ENCODE measurements around the gene SUPT4H1.

Gene SUPT4H1

GRCh38 chr17:58375256-58375655 is 23.3 kb upstream of the SUPT4H1 start:
- no peak for DNase-seq (ENCODE audit: low spot score)
- TF ChIP-seq, protein P1, sequence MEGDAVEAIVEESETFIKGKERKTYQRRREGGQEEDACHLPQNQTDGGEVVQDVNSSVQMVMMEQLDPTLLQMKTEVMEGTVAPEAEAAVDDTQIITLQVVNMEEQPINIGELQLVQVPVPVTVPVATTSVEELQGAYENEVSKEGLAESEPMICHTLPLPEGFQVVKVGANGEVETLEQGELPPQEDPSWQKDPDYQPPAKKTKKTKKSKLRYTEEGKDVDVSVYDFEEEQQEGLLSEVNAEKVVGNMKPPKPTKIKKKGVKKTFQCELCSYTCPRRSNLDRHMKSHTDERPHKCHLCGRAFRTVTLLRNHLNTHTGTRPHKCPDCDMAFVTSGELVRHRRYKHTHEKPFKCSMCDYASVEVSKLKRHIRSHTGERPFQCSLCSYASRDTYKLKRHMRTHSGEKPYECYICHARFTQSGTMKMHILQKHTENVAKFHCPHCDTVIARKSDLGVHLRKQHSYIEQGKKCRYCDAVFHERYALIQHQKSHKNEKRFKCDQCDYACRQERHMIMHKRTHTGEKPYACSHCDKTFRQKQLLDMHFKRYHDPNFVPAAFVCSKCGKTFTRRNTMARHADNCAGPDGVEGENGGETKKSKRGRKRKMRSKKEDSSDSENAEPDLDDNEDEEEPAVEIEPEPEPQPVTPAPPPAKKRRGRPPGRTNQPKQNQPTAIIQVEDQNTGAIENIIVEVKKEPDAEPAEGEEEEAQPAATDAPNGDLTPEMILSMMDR (IDR thresholded peaks at IDR 0.05; ENCODE audit: poor library complexity, severe bottlenecking), result no peak
- Histone ChIP-seq H3K36me3 (ENCODE audit: low read depth) (no peaks in the 10 kb centered on the region), H3K27ac (ENCODE audit: poor library complexity, severe bottlenecking) (no peak overlapping the region), H3K4me1 (ENCODE audit: insufficient read depth, poor library complexity, severe bottlenecking) (peaks cover 4% of the 10 kb centered on the region), H3K4me3 (ENCODE audit: severe bottlenecking) (no peak overlapping the region), H3K27me3 (ENCODE audit: insufficient read depth, poor library complexity, severe bottlenecking) (no peaks in the 10 kb centered on the region), H3K9me3 (ENCODE audit: severe bottlenecking) (no peaks in the 10 kb centered on the region)
- ATAC-seq (ENCODE audit: low read depth), result no peak

DNA sequence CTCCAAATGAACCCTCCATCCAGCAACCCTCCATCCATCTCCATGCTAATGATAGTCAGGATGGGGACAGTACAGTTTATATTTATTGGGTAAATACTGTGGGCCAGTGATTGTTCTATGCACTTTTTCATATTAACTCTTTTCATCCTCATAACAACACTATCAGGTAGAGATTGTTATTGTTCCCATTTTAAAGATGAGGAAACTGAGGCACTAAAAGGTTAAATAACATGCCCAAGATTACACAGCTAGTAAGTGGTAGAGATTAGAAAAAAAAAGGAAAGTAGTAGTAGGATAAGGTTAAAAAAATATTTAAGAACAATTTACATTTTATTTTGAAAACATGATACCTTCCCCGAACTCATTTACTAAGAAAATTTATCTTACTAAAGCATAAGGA is 21.9 kb upstream of the SUPT4H1 start:
- peaks cover 4% of the 10 kb centered on the region for H3K4me1 ChIP-seq (ENCODE audit: insufficient read depth, poor library complexity, severe bottlenecking)
- DNase-seq (ENCODE audit: low spot score) (no peak), ATAC-seq (ENCODE audit: low read depth) (no peak)
- H3K36me3 ChIP-seq (ENCODE audit: low read depth), result no peaks in the 10 kb centered on the region
- no peak overlapping the region for H3K4me3 ChIP-seq (ENCODE audit: severe bottlenecking)
- no peaks in the 10 kb centered on the region for H3K27me3 ChIP-seq (ENCODE audit: insufficient read depth, poor library complexity, severe bottlenecking)
- H3K27ac ChIP-seq (ENCODE audit: poor library complexity, severe bottlenecking), result no peak overlapping the region
- no peaks in the 10 kb centered on the region for H3K9me3 ChIP-seq (ENCODE audit: severe bottlenecking)
- TF ChIP-seq, protein P1 (IDR thresholded peaks at IDR 0.05; ENCODE audit: poor library complexity, severe bottlenecking), result no peak

GRCh38 chr17:58373003-58373402 is 21.0 kb upstream of the SUPT4H1 start:
- H3K36me3 ChIP-seq (ENCODE audit: low read depth), result no peaks in the 10 kb centered on the region
- TF ChIP-seq, protein P1 (IDR thresholded peaks at IDR 0.05; ENCODE audit: poor library complexity, severe bottlenecking), result no peak
- H3K4me3 ChIP-seq (ENCODE audit: severe bottlenecking), result no peak overlapping the region
- no peak overlapping the region for H3K27ac ChIP-seq (ENCODE audit: poor library complexity, severe bottlenecking)
- peaks cover 3% of the 10 kb centered on the region for H3K4me1 ChIP-seq (ENCODE audit: insufficient read depth, poor library complexity, severe bottlenecking)
- DNase-seq (ENCODE audit: low spot score), result no peak
- no peak for ATAC-seq (ENCODE audit: low read depth)
- no peaks in the 10 kb centered on the region for H3K9me3 ChIP-seq (ENCODE audit: severe bottlenecking)
- H3K27me3 ChIP-seq (ENCODE audit: insufficient read depth, poor library complexity, severe bottlenecking), result no peaks in the 10 kb centered on the region

- no peaks in the 10 kb centered on the region for H3K36me3 ChIP-seq (ENCODE audit: low read depth)
- H3K4me1 ChIP-seq (ENCODE audit: insufficient read depth, poor library complexity, severe bottlenecking), result no peaks in the 10 kb centered on the region
- no peaks in the 10 kb centered on the region for H3K27me3 ChIP-seq (ENCODE audit: insufficient read depth, poor library complexity, severe bottlenecking)
- TF ChIP-seq, protein P1 (IDR thresholded peaks at IDR 0.05; ENCODE audit: poor library complexity, severe bottlenecking), result no peak
- DNase-seq (ENCODE audit: low spot score) (no peak), ATAC-seq (ENCODE audit: low read depth) (no peak)
- no peak overlapping the region for H3K4me3 ChIP-seq (ENCODE audit: severe bottlenecking)
- H3K9me3 ChIP-seq (ENCODE audit: severe bottlenecking), result no peaks in the 10 kb centered on the region
- no peak overlapping the region for H3K27ac ChIP-seq (ENCODE audit: poor library complexity, severe bottlenecking)
Observed at GRCh38 chr17:58371300-58371950, 19.4 kb upstream of the SUPT4H1 start.

DNA sequence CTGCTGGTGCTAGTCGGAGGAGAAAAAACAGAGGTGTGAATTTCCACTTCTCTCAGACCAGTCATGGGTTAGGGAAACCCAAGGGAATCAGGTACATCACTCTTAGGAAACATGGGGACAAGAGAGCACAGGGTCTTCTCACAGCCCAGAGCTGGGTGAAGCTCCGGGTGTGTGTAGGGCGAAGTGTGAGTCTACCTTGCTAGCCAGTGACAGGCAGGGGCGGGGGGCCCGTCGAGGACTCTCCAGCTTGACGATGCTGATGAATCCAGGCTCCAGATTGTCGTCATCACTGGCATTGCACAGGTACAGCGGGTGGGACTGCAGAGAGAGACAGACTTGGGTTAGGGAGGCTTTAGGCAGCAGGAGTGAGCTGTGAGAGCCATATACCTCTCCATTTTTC is 18.7 kb upstream of the SUPT4H1 start:
- ATAC-seq (ENCODE audit: low read depth) (no peak), DNase-seq (ENCODE audit: low spot score) (no peak)
- TF ChIP-seq, protein P1 (IDR thresholded peaks at IDR 0.05; ENCODE audit: poor library complexity, severe bottlenecking), result no peak
- Histone ChIP-seq H3K9me3 (ENCODE audit: severe bottlenecking) (no peaks in the 10 kb centered on the region), H3K36me3 (ENCODE audit: low read depth) (no peaks in the 10 kb centered on the region), H3K4me1 (ENCODE audit: insufficient read depth, poor library complexity, severe bottlenecking) (no peaks in the 10 kb centered on the region), H3K27me3 (ENCODE audit: insufficient read depth, poor library complexity, severe bottlenecking) (no peaks in the 10 kb centered on the region), H3K27ac (ENCODE audit: poor library complexity, severe bottlenecking) (no peak overlapping the region), H3K4me3 (ENCODE audit: severe bottlenecking) (no peak overlapping the region)
